Astrocyte of the spinal cord (primary cell): ENCODE results near the gene CTTNBP2.

Experiments
- DNase-seq: peaks from one replicate; pipeline ENCODE4 v3.0.0; 2011; ENCODE audit warnings: low read depth, low spot score
- H3K4me3 ChIP-seq: 2 replicates; pipeline ENCODE4 v1.5.1; 2011; ENCODE audit warnings: low read depth, mild to moderate bottlenecking, low read length, moderate library complexity
- CTCF ChIP-seq: IDR thresholded peaks from 2 replicates; pipeline ENCODE4 v1.5.1; 2012; ENCODE audit warnings: low read depth, mild to moderate bottlenecking, low read length, inconsistent platforms
- in situ Hi-C: cut with HindIII; loops from 2 replicates; pipeline ENCODE4 v1.10.0; 2017; ENCODE audit warnings: low sequenced_read_pairs

The CTTNBP2 gene

GRCh38 chr7:117808341-117808757, 64.9 kb downstream of the CTTNBP2 start:
- TF ChIP-seq CTCF = no peak
- DNase-seq = peak; percentile 83
- no peak overlapping the region for H3K4me3 ChIP-seq
- in situ Hi-C loops = no loop called here

- in situ Hi-C loops = no loop called here
- TF ChIP-seq CTCF = no peak
- no peak overlapping the region for H3K4me3 ChIP-seq
- no peak for DNase-seq
Measured at GRCh38 chr7:117807676-117808075, 65.6 kb downstream of the CTTNBP2 start.

GRCh38 chr7:117806011-117806410, 67.2 kb downstream of the CTTNBP2 start:
- no peak for TF ChIP-seq CTCF
- no peak overlapping the region for H3K4me3 ChIP-seq
- in situ Hi-C loops = no loop called here
- DNase-seq = no peak

GRCh38 chr7:117805241-117805640, 68.0 kb downstream of the CTTNBP2 start:
- TF ChIP-seq CTCF = no peak
- no peak for DNase-seq
- no peak overlapping the region for H3K4me3 ChIP-seq
- in situ Hi-C loops = no loop called here

GRCh38 chr7:117803476-117803875, 69.8 kb downstream of the CTTNBP2 start:
- TF ChIP-seq CTCF = no peak
- no peak for DNase-seq
- in situ Hi-C loops = no loop called here
- H3K4me3 ChIP-seq = no peak overlapping the region

- TF ChIP-seq CTCF = no peak
- in situ Hi-C loops = no loop called here
- DNase-seq = no peak
- H3K4me3 ChIP-seq = no peak overlapping the region
Measured at GRCh38 chr7:117802660-117803059, 70.6 kb downstream of the CTTNBP2 start.

- no peak for DNase-seq
- H3K4me3 ChIP-seq = no peak overlapping the region
- in situ Hi-C loops = no loop called here
- TF ChIP-seq CTCF = no peak
Measured at GRCh38 chr7:117800841-117801240, 72.4 kb downstream of the CTTNBP2 start.
